GM12891 (cell line): ENCODE measurements around the gene B3GNT2.
A peak's percentile ranks its signal among the peaks of the same experiment; 100 is the strongest.

Experiments
- POLR2A ChIP-seq: IDR thresholded peaks from 2 replicates; pipeline ENCODE4 v1.6.1; 2011; ENCODE audit warnings: low read depth, low read length, control low read depth
- POLR2AphosphoS5 ChIP-seq: IDR thresholded peaks from 2 replicates; pipeline ENCODE4 v1.6.1; 2011; ENCODE audit warnings: low read depth, low read length, control low read depth
- POU2F2 ChIP-seq: IDR thresholded peaks from 2 replicates; pipeline ENCODE4 v1.6.1; 2011; ENCODE audit warnings: low read depth, mild to moderate bottlenecking, control low read depth, low read length, moderate library complexity
- TAF1 ChIP-seq: IDR thresholded peaks from 2 replicates; pipeline ENCODE4 v1.6.1; 2011; ENCODE audit warnings: low read depth, low read length, control low read depth

GRCh38 chr2:62203459-62203858, 7.5 kb downstream of the B3GNT2 start:
- TF ChIP-seq POLR2A (0 out of 2 replicates have a peak, but pooled peaks have one; percentile 29), POLR2AphosphoS5 (no peak), POU2F2 (no peak), TAF1 (no peak)
